GM04503 (cell line): ENCODE data around the gene CCDC12.

Experiments used
- DNase-seq: peaks from one replicate; pipeline ENCODE4 v3.0.0-alpha.2; 2012; ENCODE audit warnings: low read depth

Gene CCDC12

DNA sequence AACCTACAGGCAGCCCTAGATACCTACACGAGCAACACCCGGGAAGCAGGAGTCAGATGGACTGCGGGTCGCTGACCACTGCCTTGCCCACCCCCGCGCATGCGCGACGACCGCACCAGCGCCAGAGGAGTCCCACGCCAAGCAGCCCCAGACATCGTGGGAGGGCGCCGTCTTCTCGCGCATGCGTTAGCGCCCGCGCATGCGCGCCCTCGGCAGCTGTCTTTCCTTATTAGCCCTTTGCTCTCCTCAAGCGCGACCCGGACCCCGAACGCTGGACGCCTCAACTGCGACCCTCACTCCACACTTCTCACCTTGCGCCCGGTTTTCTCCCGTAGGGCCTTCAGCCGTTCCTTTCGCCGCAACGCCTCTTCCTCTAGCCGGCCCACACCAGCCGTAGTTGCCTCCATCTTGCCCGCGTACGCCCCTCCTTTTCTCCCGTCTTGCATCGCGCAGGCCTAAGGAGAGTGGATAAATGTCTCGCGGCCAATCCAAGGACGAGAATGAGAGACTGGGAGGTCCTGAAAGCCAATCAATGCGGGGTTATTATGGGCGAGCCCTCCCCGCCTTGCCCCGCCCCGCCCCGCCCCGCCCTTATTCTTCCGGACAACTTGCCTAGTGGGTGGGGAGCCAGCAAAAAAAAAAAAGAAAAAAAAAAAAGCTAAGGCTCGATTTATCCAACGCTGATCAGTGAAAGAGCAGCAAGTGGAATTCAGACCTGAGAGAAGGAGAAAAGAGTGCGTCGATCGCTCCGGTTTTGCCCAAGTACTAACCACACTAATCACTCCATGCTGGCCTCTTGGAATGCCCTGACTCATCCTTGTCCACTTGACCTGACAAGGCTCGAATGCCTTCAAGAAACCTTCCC lies at the start of gene CCDC12:
CCDC12 (minus strand) TSS at position 420 of the 865 bp plus-strand sequence; CDS start at position 407, 13 bp downstream.
- peak; percentile 99 for DNase-seq

DNA sequence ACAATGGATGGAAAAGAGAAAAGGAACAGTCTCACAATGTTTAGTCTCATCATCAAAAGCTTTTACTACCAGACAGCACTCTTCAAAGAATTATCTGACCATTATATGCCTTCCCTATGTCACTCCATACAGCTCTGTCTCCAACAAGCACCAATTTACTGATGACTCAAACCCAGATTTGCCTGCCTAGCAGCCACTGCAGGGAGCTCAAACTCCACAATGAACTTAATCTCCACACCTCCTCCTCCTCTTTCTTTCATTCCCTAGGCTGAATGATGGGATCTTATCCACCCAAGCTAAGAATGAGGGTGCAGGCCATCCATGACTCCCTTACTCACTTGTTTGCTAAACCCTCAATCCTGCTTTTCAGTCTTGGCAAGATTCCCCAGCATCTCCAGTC lies 48.4 kb upstream of the CCDC12 start:
- no peak for DNase-seq

DNA sequence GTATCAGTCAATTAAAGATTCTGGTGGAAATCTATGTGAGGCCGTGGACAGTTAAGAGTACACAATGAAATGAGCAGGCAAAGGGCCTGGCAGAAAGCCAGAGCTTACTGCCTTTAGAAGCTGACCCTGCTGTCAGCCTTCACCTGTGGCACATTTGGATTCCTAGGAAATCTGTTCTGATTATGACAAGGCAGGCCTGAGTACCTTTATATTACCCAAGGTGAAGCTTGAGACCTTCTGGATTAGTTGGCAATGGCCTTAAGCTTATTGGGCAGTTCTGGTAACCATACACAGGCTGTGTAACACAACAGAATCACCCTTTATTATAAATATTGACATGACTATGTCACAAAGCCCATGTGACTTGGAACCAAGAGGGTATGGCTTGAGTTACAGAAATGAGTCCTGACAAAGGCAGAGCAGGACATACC lies 46.1 kb upstream of the CCDC12 start:
- no peak for DNase-seq

DNA sequence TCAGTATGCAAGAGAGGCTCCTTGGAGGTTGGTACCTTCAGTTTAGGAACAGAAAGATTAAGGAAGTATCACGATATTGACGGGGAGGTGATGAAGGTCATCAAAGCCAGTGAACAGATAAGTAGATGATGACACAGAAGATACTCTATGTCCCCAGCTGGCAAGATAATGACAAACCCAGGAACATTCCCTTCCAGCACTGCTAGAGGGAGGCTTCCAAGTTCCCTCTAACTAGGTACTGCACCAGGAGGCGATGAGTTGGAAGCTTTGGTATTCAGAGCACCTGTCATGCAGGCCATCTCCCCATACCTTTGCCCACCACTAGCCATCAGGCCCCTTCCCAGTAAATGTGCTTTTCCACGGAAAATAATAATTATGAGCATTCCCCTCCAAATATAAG lies 43.8 kb upstream of the CCDC12 start:
- DNase-seq = no peak

DNA sequence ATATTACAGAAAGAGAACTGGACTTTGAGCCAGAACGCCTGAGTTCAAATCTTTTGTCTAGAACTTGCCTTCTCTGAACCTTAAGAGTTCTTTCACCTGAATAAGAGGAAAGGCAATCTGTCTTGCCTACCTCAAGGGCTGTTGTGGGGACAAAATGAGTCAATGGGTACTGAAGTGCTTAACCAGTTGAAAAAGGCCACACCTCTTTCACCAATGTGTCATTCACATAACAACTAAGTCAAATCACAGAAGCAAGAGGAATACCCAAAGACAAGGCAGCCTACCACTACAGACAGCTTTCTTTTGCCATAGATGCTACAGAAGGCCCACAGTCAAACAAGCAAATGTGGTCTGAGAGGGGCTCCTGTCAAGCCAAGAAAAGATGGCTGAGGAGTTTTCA lies 42.7 kb upstream of the CCDC12 start:
- DNase-seq = no peak

DNA sequence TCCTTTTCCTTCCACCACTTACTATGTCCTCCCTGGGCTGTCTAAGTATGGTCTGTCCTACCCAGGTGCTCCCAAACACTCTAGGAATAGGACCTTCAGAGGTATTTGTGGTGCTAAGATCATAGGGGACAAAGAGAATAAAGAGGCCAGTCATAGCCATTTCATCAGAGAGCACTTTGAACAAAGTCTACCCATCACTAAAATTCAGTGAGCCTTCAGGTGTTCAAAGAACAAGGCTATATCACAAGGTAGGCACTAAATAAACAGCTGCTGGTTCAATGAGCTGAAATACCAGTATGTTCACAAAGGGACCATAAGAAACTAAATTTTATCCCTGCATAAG lies 41.7 kb upstream of the CCDC12 start:
- DNase-seq = no peak

DNA sequence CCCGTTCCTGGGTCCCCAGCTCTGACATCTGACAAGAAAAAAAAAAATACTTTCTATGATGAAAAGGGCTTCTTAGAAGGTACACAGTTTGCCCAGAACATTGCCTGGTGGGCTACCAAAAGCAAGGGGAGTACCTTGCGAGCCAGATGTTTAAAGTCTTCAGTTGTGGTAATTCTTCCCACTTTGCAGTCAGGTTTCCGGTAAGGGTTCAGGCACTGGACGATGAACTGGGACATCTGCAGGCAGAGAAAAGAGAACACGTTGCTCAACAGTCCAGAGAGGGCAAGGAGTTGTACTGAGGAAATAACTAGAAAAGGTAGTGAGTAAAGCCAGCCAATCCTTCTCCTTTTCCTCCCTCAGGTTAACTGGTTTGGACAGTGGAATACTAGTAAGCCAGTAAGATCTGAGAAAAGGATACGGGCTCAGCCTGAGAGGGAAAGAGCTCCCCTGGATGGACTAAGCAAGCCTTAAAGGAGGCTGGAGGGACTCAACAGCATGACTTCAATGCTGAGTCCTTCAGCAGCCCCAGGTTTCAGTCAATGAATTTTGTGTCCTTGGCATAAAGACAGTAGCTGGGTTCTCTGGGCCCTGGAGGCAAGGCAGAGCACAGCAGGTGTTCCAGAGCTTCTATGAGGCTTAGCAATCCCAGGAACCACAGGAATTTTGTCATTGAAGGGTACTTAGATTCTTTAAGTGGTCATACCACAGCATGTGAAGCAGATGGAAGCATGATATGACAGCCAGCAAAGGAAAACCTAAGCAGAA lies 41.1 kb upstream of the CCDC12 start:
- no peak for DNase-seq

DNA sequence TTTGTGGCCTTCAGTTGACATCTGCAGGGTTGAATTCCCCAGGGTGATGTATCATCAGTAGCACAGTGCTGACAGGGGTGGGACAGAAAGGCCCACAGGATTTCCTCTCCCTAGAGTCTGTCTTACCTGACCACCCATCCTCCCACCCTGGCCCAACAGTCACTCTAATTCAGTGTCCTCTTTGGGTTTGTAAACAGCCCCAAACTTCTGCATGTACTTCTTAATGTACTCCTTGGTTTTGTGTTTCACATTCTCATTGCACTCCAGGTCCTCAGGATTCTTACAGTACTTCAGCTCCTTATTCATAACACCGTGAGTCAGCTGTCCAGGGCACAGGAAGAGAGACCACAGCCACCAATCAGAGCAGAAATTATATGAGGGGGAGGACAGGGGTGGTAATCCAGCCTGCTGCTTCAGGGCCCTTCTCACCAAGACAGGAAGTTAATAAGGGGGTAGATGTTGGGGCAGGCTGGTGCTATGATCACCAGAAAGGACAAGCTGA lies 40.4 kb upstream of the CCDC12 start:
- DNase-seq = peak; percentile 57

DNA sequence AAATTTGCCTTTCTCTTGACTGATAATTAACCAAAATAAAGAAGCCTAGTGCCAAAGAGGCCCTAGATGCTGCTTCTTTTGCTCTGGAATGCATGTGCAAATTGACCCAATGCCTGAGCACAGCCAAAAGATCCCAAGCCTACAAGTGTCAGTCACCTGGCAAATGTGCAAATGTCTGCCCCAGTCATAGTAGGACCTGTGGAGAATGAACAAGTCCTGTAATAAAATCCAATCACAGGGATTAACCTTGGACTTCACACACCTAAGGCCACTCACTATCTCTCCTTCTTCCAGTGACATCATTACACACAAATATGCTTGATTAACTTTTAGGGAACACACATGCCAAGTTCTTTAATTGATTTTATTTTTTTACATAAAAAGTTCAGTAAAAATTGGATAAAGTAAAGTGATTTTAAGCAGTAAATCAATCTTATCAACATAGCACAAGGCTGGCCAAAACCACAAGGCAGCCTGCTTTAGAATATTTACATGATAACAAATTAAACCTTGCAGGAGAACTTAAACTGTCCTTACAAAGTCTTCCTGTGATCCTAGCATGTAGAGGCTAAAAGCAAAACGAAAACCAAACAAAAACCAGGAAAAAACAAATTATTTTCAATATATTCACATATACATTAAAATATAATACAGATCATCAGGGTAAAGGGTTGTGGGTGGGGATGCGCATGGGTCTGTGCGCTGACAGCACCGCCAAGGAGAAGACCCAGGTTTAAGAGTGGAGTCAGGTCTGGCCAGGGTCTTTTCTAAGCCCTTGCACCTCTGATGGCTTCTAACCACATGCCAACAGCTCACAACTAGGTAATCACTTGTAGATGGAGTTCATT lies 39.8 kb upstream of the CCDC12 start:
- no peak for DNase-seq

DNA sequence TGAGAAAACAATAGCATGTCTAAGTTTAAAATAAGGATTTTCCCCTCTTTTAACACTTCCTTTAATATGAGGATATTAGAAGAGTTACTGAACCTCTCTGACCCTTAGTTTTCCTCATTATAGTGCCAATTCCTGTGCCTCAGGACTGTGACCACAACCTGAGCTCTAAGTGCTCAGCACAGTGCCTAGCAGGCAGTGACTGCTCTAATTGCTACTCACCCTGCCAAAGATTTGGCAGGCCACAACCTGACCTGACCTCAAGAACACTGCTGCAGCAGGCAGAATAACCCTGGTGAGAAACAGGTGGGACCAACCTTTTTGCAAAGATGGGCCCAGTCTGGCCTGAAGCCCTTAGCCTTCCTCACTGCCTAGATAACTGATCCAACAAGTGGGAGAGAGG lies 38.6 kb upstream of the CCDC12 start:
- DNase-seq = no peak

DNA sequence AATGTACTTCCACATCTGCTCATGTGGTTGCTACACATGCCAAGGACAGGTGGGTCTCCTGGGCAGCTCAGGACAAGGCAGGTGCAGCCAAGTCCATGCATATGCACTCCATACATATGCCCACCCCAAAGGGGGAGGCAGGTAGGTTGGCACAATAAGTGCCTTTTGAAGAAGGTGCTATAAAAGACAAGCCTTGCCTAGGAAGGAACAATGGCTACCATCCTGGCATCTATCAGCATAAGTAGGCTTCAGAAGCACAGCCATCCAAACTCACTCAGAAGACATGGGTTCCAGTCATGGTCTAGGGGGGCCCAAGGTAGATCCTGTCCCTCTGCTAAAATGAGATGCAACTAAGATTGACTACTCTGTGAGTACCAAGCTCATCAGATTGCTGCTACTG lies 37.5 kb upstream of the CCDC12 start:
- no peak for DNase-seq

DNA sequence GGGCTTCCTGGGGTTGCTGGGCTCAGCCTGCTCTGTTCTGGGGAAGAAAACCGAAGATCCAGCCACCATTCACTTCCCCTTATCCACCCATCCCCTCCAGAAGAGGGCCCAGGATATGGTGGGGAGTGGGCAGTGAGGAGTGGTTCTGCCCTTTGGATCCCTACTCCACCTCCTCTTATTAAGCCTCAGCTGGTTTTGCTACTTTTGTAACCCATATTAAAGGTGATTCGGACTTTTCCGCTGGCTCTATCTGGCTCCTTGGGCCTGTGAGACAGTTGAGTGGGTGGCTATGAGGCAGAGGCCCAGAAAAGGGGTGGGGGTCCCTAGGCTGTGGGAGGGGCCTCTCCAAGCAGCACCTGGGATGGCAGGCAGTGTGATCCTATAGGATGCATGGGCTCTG lies 36.7 kb upstream of the CCDC12 start:
- DNase-seq = no peak

DNA sequence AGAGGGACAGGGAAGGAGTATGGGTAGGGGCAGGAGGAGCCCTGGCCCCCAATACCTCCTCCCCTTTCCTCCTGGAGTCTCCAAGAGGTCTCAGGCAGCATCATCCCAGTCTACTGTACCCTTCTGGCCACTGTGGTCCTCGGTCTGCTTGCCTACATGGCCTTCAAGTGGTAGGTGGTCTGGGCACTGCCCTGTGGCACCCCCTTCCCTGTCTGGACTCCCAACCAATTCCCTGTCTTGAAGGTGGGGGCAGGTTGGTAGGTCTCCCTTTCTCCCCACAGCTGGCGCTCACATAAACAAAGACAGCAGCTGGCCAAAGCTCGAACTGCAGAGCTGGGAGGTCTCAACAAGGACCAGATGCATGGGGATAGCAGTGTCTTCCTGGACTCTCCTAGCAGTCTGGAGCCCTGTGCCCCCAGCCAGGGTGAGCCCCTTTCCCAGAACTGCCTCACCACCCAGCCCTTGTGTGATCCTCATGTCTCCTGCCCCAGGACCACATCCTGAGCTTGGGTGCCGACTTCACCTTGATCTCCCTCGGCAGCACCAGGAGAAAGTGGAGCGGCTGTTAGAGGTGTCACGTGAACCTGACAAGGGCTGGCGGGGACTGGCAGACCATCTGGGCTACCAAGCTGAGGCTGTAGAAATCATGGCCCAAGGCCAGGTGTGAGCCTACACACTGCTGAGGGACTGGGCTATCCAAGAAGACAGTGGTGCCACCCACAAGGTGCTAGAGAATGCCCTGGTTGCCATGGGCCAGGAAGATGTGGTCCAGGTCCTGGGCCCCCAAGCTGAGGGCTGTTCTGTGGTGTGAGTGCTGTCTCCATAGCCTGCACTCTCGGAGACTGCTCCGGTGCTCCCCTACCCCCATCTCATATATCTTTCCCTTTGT lies 36.0 kb upstream of the CCDC12 start:
- DNase-seq = no peak

DNA sequence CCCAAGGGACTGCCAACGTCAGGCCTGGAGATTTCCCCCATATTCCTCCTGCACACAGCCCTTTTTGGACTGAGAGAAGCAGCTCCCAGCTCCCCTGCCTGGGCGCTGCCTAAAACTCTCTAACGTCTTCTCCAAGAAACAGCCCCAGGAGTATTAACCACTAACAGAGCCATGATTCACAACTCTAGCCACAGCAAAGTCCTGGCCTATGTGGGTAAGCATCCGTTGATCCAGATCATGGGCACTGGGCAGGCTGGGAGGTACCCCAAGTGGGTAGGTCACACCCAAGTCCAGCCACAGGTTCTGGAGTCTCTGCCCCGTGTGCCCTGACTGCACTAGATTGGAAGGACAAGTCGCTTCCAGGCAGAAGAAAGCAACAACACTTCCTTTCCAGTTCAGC lies 34.8 kb upstream of the CCDC12 start:
- no peak for DNase-seq

DNA sequence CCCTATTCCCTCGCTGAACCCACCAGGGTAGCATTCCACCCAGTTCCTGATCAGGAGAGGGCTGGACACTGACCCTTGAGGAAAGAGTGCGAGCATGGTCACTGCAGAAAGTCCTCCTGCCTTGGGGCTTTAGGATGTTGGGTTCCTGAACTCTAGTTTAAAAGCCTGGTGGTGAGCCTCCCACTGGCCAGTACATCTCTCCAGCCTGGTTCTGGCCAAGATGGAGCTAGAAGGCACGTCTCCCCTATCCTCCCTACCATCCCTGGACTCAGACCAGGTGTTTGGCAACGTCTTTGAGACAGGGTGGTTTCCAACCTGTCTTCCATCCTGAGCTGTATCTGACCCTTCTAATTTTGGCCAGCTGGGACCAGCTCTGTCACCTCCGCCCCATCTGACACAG lies 34.4 kb upstream of the CCDC12 start:
- DNase-seq = no peak

DNA sequence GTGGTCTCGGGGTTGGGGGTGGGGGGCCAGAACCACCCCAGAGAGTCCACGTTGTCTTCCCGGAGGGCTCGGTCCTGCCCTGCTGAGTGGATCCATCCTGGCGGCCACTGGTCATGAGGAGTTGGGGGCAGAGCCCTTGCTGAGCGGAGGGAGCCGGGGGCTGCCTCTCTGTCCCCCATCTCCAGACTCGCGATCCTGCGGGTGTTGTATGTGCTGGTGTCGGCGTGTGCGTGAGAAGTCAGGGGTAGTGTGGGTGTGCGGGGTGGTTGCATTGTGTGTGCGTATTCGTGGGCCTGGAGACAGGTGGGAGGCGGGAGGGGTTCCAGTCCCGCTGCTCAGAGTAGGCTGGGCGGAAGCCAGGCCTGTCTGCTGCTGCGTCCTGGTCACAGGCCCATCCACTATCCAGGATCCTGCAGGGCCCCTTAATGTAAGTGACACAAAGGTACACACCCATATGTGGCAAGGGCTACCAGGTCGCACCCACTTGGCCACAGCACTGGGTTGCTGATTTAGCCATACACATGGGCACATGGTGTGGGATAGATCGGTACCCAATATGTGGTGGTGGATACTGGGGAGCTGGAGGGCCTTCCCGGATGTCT lies 33.7 kb upstream of the CCDC12 start:
- no peak for DNase-seq

DNA sequence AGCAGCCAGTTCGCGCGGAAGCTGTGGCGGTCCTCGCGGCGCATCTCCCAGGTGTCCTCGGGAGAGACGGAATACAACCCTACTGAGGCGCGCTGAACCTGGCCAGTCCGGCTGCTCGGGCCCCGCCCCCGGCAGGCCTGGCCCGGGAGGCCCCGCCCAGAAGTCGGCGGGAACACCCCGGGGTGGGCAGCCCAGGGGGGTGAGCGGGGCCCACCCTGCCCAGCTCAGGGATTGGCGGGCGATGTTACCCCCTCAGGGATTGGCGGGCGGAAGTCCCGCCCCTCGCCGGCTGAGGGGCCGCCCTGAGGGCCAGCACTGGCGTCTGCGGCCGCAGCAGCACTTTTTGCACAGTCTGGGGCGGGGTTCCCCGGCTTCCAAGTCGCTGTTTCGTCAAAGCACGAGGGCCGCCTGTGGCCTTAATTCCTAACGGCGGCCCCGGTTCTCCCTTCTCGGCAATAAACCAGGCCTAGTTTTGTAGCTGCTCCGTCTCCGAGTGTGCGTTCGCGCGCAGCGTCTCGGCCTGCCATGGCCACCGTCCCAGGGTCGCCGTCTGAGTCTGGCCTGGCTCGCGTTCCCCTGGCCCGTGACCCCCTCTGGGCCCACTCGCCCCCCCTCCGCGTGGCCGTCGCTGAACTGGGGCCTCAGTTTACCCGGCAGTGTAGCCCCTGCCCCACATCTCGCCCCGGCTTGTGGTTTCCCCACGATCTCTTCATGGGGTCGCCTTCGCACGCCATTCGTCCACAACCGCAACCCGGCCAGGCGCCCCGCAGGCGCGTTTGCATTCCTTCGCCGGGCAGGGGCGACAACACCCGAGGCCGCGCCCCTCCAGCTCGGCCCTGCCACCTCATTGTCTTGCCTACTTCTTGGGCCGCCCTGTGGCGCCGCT lies 32.9 kb upstream of the CCDC12 start:
- peak; percentile 60 for DNase-seq

DNA sequence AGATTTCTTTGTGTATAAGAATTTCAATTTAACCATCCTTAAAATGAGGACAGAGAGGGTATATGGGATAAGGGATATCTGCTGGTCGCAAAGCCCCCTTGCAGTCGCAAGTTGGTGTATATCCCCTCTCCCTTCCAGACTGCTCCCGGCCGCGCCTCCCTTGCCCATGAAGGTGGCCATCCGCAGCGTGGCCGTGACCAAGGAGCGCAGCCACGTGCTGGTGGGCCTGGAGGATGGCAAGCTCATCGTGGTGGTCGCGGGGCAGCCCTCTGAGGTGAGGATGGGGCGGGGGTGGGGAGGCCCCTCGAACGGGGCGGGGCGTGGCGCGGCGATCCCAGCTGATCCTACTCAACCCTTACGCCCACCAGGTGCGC lies 32.3 kb upstream of the CCDC12 start:
- DNase-seq = no peak

DNA sequence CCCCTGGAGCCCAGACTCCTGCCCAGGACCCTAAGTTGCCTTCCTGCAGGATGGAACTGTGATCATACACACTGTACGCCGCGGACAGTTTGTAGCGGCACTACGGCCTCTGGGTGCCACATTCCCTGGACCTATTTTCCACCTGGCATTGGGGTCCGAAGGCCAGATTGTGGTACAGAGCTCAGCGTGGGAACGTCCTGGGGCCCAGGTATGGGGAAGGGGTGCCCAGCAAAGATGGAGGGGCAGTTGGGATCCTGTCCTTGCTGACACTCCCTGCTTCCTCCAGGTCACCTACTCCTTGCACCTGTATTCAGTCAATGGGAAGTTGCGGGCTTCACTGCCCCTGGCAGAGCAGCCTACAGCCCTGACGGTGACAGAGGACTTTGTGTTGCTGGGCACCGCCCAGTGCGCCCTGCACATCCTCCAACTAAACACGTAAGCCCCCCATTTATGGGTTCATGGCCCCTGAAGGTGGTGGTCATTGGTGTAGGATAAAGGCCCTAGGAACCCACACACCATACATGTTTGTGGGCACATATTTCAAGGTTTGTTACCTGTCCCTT lies 31.8 kb upstream of the CCDC12 start:
- DNase-seq = no peak
